Measurements from ENCODE around the gene ZNF735.
"Not testable (repeated sequence)": the region's sequence is repeated elsewhere in the genome, so short reads cannot be mapped to it uniquely, and the experiment has no call there.

- not testable (repeated sequence) for TF ChIP-seq POLR2A, CTCF (IDR thresholded peaks at IDR 0.05)
These were observed 21.2 kb downstream of the ZNF735 start, which contains the start of gene ZNF679 for GRCh38 chr7:64228174-64228573.

Data from thyroid gland (tissue), 4 donors.